ENCODE results near the gene COX7A2.

COX7A2 gene

GRCh38 chr6:75203721-75204120, 39.9 kb downstream of the COX7A2 start:
- Histone ChIP-seq H3K27ac (ENCODE audit: insufficient read depth in 1 of 2, low read depth in 1 of 2, low read length in 2 of 2, poor library complexity in 1 of 2, severe bottlenecking in 2 of 2) (no peak overlapping the region), H3K4me3 (ENCODE audit: control insufficient read depth in 1 of 7, extremely low read depth in 1 of 7, insufficient read depth in 4 of 7, low read depth in 2 of 7, low read length in 6 of 7) (no peak overlapping the region), H3K27me3 (replicated peaks in 2 of 5; ENCODE audit: control insufficient read depth in 4 of 5, insufficient read depth in 5 of 5, low read length in 4 of 5) (peaks cover 17 to 88% (median 59%) of the 10 kb centered on the region in 5 experiments), H3K4me1 (ENCODE audit: control extremely low read depth in 1 of 4, control insufficient read depth in 4 of 4, insufficient read depth in 4 of 4, low read length in 3 of 4) (peaks cover 6 to 56% (median 46%) of the 10 kb centered on the region in 4 experiments), H3K9me3 (ENCODE audit: control extremely low read depth in 1 of 5, control insufficient read depth in 4 of 5, insufficient read depth in 2 of 5, low read depth in 1 of 5, low read length in 4 of 5) (no peaks in the 10 kb centered on the region), H3K36me3 (ENCODE audit: control insufficient read depth in 4 of 4, insufficient read depth in 4 of 4, low read length in 3 of 4) (no peaks in the 10 kb centered on the region)
- CTCF ChIA-PET = interaction anchor here (0.7 to 2.5 kb wide), 10 partner anchors 8 to 1461 kb away, joined by 3 to 8 read pairs (median 4); no protein-coding TSS in a partner anchor
- 58% methylated on average over 4 of the region's 5 CpGs for WGBS (ENCODE audit: insufficient coverage)
- POLR2A ChIA-PET = no interaction called here
- DNase-seq = no peak

- Histone ChIP-seq H3K27me3 (replicated peaks in 2 of 5; ENCODE audit: control insufficient read depth in 4 of 5, insufficient read depth in 5 of 5, low read length in 4 of 5) (peaks cover 17 to 79% (median 53%) of the 10 kb centered on the region in 5 experiments), H3K9me3 (ENCODE audit: control extremely low read depth in 1 of 5, control insufficient read depth in 4 of 5, insufficient read depth in 2 of 5, low read depth in 1 of 5, low read length in 4 of 5) (no peaks in the 10 kb centered on the region), H3K4me1 (ENCODE audit: control extremely low read depth in 1 of 4, control insufficient read depth in 4 of 4, insufficient read depth in 4 of 4, low read length in 3 of 4) (peaks cover 6 to 46% (median 37%) of the 10 kb centered on the region in 4 experiments), H3K4me3 (ENCODE audit: control insufficient read depth in 1 of 7, extremely low read depth in 1 of 7, insufficient read depth in 4 of 7, low read depth in 2 of 7, low read length in 6 of 7) (peak overlapping the region in 4 of 7 experiments; percentile 28 to 51 (median 37)), H3K36me3 (ENCODE audit: control insufficient read depth in 4 of 4, insufficient read depth in 4 of 4, low read length in 3 of 4) (no peaks in the 10 kb centered on the region), H3K27ac (ENCODE audit: insufficient read depth in 1 of 2, low read depth in 1 of 2, low read length in 2 of 2, poor library complexity in 1 of 2, severe bottlenecking in 2 of 2) (no peak overlapping the region)
- POLR2A ChIA-PET = no interaction called here
- CTCF ChIA-PET = interaction anchor here (0.6 to 2.5 kb wide), 7 partner anchors 8 to 1460 kb away, joined by 3 to 8 read pairs (median 3); no protein-coding TSS in a partner anchor
- WGBS (ENCODE audit: insufficient coverage) = 18% methylated on average over 10 of the region's 12 CpGs
- DNase-seq = peak in 2 of 3 donors; percentile 14 to 31
Measured at GRCh38 chr6:75202676-75203131, 40.9 kb downstream of the COX7A2 start.

- no peaks in the 10 kb centered on the region for H3K36me3 ChIP-seq (ENCODE audit: control insufficient read depth in 4 of 4, insufficient read depth in 4 of 4, low read length in 3 of 4)
- 5% methylated on average over 46 of the region's 46 CpGs for WGBS (ENCODE audit: insufficient coverage)
- H3K4me1 ChIP-seq (ENCODE audit: control extremely low read depth in 1 of 4, control insufficient read depth in 4 of 4, insufficient read depth in 4 of 4, low read length in 3 of 4) = peaks cover 6 to 40% (median 31%) of the 10 kb centered on the region in 4 experiments
- ChIA-PET CTCF (interaction anchor here (0.6 to 2.5 kb wide), 5 partner anchors 8 to 1111 kb away, joined by 3 to 8 read pairs (median 3); no protein-coding TSS in a partner anchor), POLR2A (no interaction called here)
- H3K9me3 ChIP-seq (ENCODE audit: control extremely low read depth in 1 of 5, control insufficient read depth in 4 of 5, insufficient read depth in 2 of 5, low read depth in 1 of 5, low read length in 4 of 5) = no peaks in the 10 kb centered on the region
- H3K27me3 ChIP-seq (replicated peaks in 2 of 5; ENCODE audit: control insufficient read depth in 4 of 5, insufficient read depth in 5 of 5, low read length in 4 of 5) = peaks cover 17 to 73% (median 47%) of the 10 kb centered on the region in 5 experiments
- peak overlapping the region in 4 of 7 experiments; percentile 35 to 51 (median 38) for H3K4me3 ChIP-seq (ENCODE audit: control insufficient read depth in 1 of 7, extremely low read depth in 1 of 7, insufficient read depth in 4 of 7, low read depth in 2 of 7, low read length in 6 of 7)
- H3K27ac ChIP-seq (ENCODE audit: insufficient read depth in 1 of 2, low read depth in 1 of 2, low read length in 2 of 2, poor library complexity in 1 of 2, severe bottlenecking in 2 of 2) = no peak overlapping the region
- peak in 2 of 3 donors; percentile 45 to 61 for DNase-seq
Measured at GRCh38 chr6:75201901-75202672, 41.5 kb downstream of the COX7A2 start.

GRCh38 chr6:75201021-75201420, 42.6 kb downstream of the COX7A2 start:
- WGBS (ENCODE audit: insufficient coverage) = 33% methylated on average over 1 of the region's 1 CpG
- Histone ChIP-seq H3K27ac (ENCODE audit: insufficient read depth in 1 of 2, low read depth in 1 of 2, low read length in 2 of 2, poor library complexity in 1 of 2, severe bottlenecking in 2 of 2) (no peak overlapping the region), H3K9me3 (ENCODE audit: control extremely low read depth in 1 of 5, control insufficient read depth in 4 of 5, insufficient read depth in 2 of 5, low read depth in 1 of 5, low read length in 4 of 5) (no peaks in the 10 kb centered on the region), H3K4me1 (ENCODE audit: control extremely low read depth in 1 of 4, control insufficient read depth in 4 of 4, insufficient read depth in 4 of 4, low read length in 3 of 4) (peaks cover 3 to 29% (median 22%) of the 10 kb centered on the region in 4 experiments), H3K27me3 (replicated peaks in 2 of 5; ENCODE audit: control insufficient read depth in 4 of 5, insufficient read depth in 5 of 5, low read length in 4 of 5) (peaks cover 17 to 67% (median 40%) of the 10 kb centered on the region in 5 experiments), H3K36me3 (ENCODE audit: control insufficient read depth in 4 of 4, insufficient read depth in 4 of 4, low read length in 3 of 4) (no peaks in the 10 kb centered on the region), H3K4me3 (ENCODE audit: control insufficient read depth in 1 of 7, extremely low read depth in 1 of 7, insufficient read depth in 4 of 7, low read depth in 2 of 7, low read length in 6 of 7) (no peak overlapping the region)
- ChIA-PET CTCF (interaction anchor here (0.6 to 1.8 kb wide), 3 partner anchors 8 to 1462 kb away, joined by 3 to 6 read pairs (median 4); no protein-coding TSS in a partner anchor), POLR2A (no interaction called here)
- no peak for DNase-seq

GRCh38 chr6:75199889-75200288, 43.7 kb downstream of the COX7A2 start:
- Histone ChIP-seq H3K4me1 (ENCODE audit: control extremely low read depth in 1 of 4, control insufficient read depth in 4 of 4, insufficient read depth in 4 of 4, low read length in 3 of 4) (peaks cover 3 to 18% (median 12%) of the 10 kb centered on the region in 4 experiments), H3K27me3 (replicated peaks in 2 of 5; ENCODE audit: control insufficient read depth in 4 of 5, insufficient read depth in 5 of 5, low read length in 4 of 5) (peaks cover 17 to 60% (median 34%) of the 10 kb centered on the region in 5 experiments), H3K36me3 (ENCODE audit: control insufficient read depth in 4 of 4, insufficient read depth in 4 of 4, low read length in 3 of 4) (no peaks in the 10 kb centered on the region), H3K9me3 (ENCODE audit: control extremely low read depth in 1 of 5, control insufficient read depth in 4 of 5, insufficient read depth in 2 of 5, low read depth in 1 of 5, low read length in 4 of 5) (no peaks in the 10 kb centered on the region), H3K4me3 (ENCODE audit: control insufficient read depth in 1 of 7, extremely low read depth in 1 of 7, insufficient read depth in 4 of 7, low read depth in 2 of 7, low read length in 6 of 7) (no peak overlapping the region), H3K27ac (ENCODE audit: insufficient read depth in 1 of 2, low read depth in 1 of 2, low read length in 2 of 2, poor library complexity in 1 of 2, severe bottlenecking in 2 of 2) (no peak overlapping the region)
- 91% methylated on average over 3 of the region's 3 CpGs for WGBS (ENCODE audit: insufficient coverage)
- CTCF ChIA-PET = interaction anchor here (1.0 to 1.8 kb wide), 3 partner anchors 9 to 1461 kb away, joined by 4 to 6 read pairs (median 4); no protein-coding TSS in a partner anchor
- POLR2A ChIA-PET = no interaction called here
- no peak for DNase-seq

- Histone ChIP-seq H3K9me3 (ENCODE audit: control extremely low read depth in 1 of 5, control insufficient read depth in 4 of 5, insufficient read depth in 2 of 5, low read depth in 1 of 5, low read length in 4 of 5) (no peaks in the 10 kb centered on the region), H3K27me3 (replicated peaks in 2 of 5; ENCODE audit: control insufficient read depth in 4 of 5, insufficient read depth in 5 of 5, low read length in 4 of 5) (peaks cover 0 to 29% (median 7%) of the 10 kb centered on the region in 5 experiments), H3K36me3 (ENCODE audit: control insufficient read depth in 4 of 4, insufficient read depth in 4 of 4, low read length in 3 of 4) (no peaks in the 10 kb centered on the region), H3K4me3 (ENCODE audit: control insufficient read depth in 1 of 7, extremely low read depth in 1 of 7, insufficient read depth in 4 of 7, low read depth in 2 of 7, low read length in 6 of 7) (no peak overlapping the region), H3K4me1 (ENCODE audit: control extremely low read depth in 1 of 4, control insufficient read depth in 4 of 4, insufficient read depth in 4 of 4, low read length in 3 of 4) (no peaks in the 10 kb centered on the region), H3K27ac (ENCODE audit: insufficient read depth in 1 of 2, low read depth in 1 of 2, low read length in 2 of 2, poor library complexity in 1 of 2, severe bottlenecking in 2 of 2) (no peak overlapping the region)
- WGBS (ENCODE audit: insufficient coverage) = no CpG with 5 or more reads among the region's 2 CpGs
- CTCF ChIA-PET = no interaction called here
- no peak for DNase-seq
- POLR2A ChIA-PET = no interaction called here
Measured at GRCh38 chr6:75196081-75196687, 47.4 kb downstream of the COX7A2 start.

All from common myeloid progenitor, CD34-positive (primary cell).